H1 (cell line): ENCODE data around the gene PPP2R3B. TPM values are rescaled to one million over a fixed set of nuclear protein-coding genes. Genes with fewer than 3 reads are reported as not detected.

Source experiments
- CTCF ChIA-PET: fragments of 300-600 bp; sonication (Branson Sonifier 250); formaldehyde crosslinking; loops from one replicate; lab custom pipeline; 2021; ENCODE audit not compliant: partially characterized antibody; lab: Charles Lee
- POLR2A ChIA-PET: fragments of 300-600 bp; sonication (Branson Sonifier 250); formaldehyde crosslinking; loops from one replicate; lab custom pipeline; 2021; ENCODE audit warnings: inconsistent platforms; ENCODE audit not compliant: partially characterized antibody; lab: Charles Lee
- DNase-seq, 2 experiments: peaks; one replicate each; pipeline versions ENCODE4 v3.0.0 to v3.0.0-alpha.2; 2010 to 2022; ENCODE audit warnings: low spot score in 2 of 2, low read depth in 1 of 2, mixed read lengths in 1 of 2
- FAIRE-seq: peaks from 2 replicates; lab custom pipeline; 2011; peaks lifted over from hg19 to GRCh38; lab: Jason Lieb, UNC
- H2AFZ ChIP-seq: 2 replicates; pipeline ENCODE4 v1.8.1; 2012; ENCODE audit warnings: low read length, inconsistent platforms
- H2AK5ac ChIP-seq: 2 replicates; pipeline ENCODE4 v1.6.1; 2013; ENCODE audit warnings: low read depth, low read length
- H2BK120ac ChIP-seq: replicated peaks from 2 replicates; pipeline ENCODE3; 2013; ENCODE audit warnings: low read depth, low read length, inconsistent platforms
- H2BK12ac ChIP-seq: 2 replicates; pipeline ENCODE4 v1.6.1; 2013; ENCODE audit warnings: low read depth, low read length
- H2BK15ac ChIP-seq: 2 replicates; pipeline ENCODE4 v1.6.1; 2013; ENCODE audit warnings: low read length
- H2BK20ac ChIP-seq: 2 replicates; pipeline ENCODE4 v1.6.1; 2013; ENCODE audit warnings: low read length
- H2BK5ac ChIP-seq: 2 replicates; pipeline ENCODE4 v1.6.1; 2013; ENCODE audit warnings: low read depth, low read length
- H3K14ac ChIP-seq: 2 replicates; pipeline ENCODE4 v1.6.1; 2013; ENCODE audit warnings: inconsistent platforms; ENCODE audit not compliant: insufficient read length
- H3K18ac ChIP-seq: 2 replicates; pipeline ENCODE4 v1.6.1; 2013; ENCODE audit warnings: low read length; ENCODE audit errors: extremely low read depth
- H3K23ac ChIP-seq: 2 replicates; pipeline ENCODE4 v1.6.1; 2013; ENCODE audit warnings: inconsistent platforms; ENCODE audit not compliant: insufficient read length
- H3K23me2 ChIP-seq: 2 replicates; pipeline ENCODE4 v1.6.1; 2013; ENCODE audit warnings: low read depth, low read length
- H3K27ac ChIP-seq: 2 replicates; pipeline ENCODE4 v1.6.1; 2011; ENCODE audit warnings: low read depth, low read length, inconsistent platforms
- H3K27me3 ChIP-seq, 4 experiments: replicated peaks in 1 of 4; 1 replicate in 1 of 4; 2 replicates in 3 of 4; pipeline versions ENCODE4 v1.6.1 to v1.8.1; 2011 to 2013; ENCODE audit warnings: low read length in 3 of 4, mild to moderate bottlenecking in 3 of 4, inconsistent platforms in 2 of 4, mixed read lengths in 2 of 4, moderate library complexity in 1 of 4; ENCODE audit not compliant: control insufficient read depth in 3 of 4, insufficient read depth in 3 of 4; ENCODE audit errors: extremely low read depth in 1 of 4
- H3K36me3 ChIP-seq, 4 experiments: 2 replicates each; pipeline versions ENCODE4 v1.6.1 to v1.8.1; 2011 to 2013; ENCODE audit warnings: mild to moderate bottlenecking in 4 of 4, low read length in 3 of 4, moderate library complexity in 2 of 4, control low read depth in 1 of 4, inconsistent platforms in 1 of 4; ENCODE audit not compliant: insufficient read depth in 4 of 4, control insufficient read depth in 2 of 4
- H3K4ac ChIP-seq: replicated peaks from 2 replicates; pipeline ENCODE3; 2013; ENCODE audit warnings: low read length, low read depth, mixed read lengths, inconsistent platforms; ENCODE audit not compliant: insufficient read length
- H3K4me1 ChIP-seq, 4 experiments: replicated peaks in 1 of 4; 1 replicate in 1 of 4; 2 replicates in 3 of 4; pipeline versions ENCODE4 v1.6.1 to v1.8.1; 2011 to 2013; ENCODE audit warnings: low read length in 3 of 4, inconsistent platforms in 2 of 4, mixed read lengths in 1 of 4; ENCODE audit not compliant: insufficient read depth in 4 of 4, control insufficient read depth in 3 of 4
- H3K4me2 ChIP-seq, 2 experiments: 2 replicates each; pipeline versions ENCODE4 v1.6.1 to v1.8.1; 2011 to 2013; ENCODE audit warnings: low read depth in 2 of 2, low read length in 2 of 2, control low read depth in 1 of 2, inconsistent platforms in 1 of 2, mild to moderate bottlenecking in 1 of 2; ENCODE audit not compliant: insufficient read depth in 1 of 2
- H3K4me3 ChIP-seq, 4 experiments: fragments of 200-600, 300-600 bp in 1 of 4; sonication (generic), shearing (Covaris generic), sonication (Bioruptor Twin) in 1 of 4; 2 replicates each; pipeline versions ENCODE4 v1.5.1 to v1.8.1; 2011 to 2016; ENCODE audit warnings: low read length in 4 of 4, low read depth in 3 of 4, control low read depth in 2 of 4, inconsistent platforms in 2 of 4, mild to moderate bottlenecking in 2 of 4, mixed read lengths in 1 of 4, moderate library complexity in 1 of 4; ENCODE audit not compliant: insufficient read depth in 2 of 4; ENCODE audit errors: extremely low read depth in 1 of 4
- H3K56ac ChIP-seq: replicated peaks from 2 replicates; pipeline ENCODE3; 2013; ENCODE audit warnings: low read depth, mild to moderate bottlenecking, mixed read lengths, low read length, inconsistent platforms; ENCODE audit not compliant: insufficient read length
- H3K79me1 ChIP-seq: 2 replicates; pipeline ENCODE4 v1.6.1; 2013; ENCODE audit warnings: low read depth, low read length, control low read depth
- H3K79me2 ChIP-seq, 2 experiments: 2 replicates each; pipeline versions ENCODE4 v1.6.1 to v1.8.1; 2012 to 2013; ENCODE audit warnings: low read length in 2 of 2, mild to moderate bottlenecking in 2 of 2, inconsistent platforms in 1 of 2; ENCODE audit not compliant: insufficient read depth in 2 of 2, control insufficient read depth in 1 of 2
- H3K9ac ChIP-seq, 4 experiments: replicated peaks in 1 of 4; 1 replicate in 1 of 4; 2 replicates in 3 of 4; pipeline versions ENCODE4 v1.6.1 to v1.8.1; 2011 to 2013; ENCODE audit warnings: low read depth in 3 of 4, low read length in 3 of 4, control low read depth in 2 of 4, mild to moderate bottlenecking in 2 of 4, moderate library complexity in 2 of 4, inconsistent platforms in 1 of 4; ENCODE audit errors: extremely low read depth in 1 of 4
- H3K9me3 ChIP-seq, 2 experiments: 2 replicates each; pipeline versions ENCODE4 v1.6.1 to v1.8.1; 2012 to 2013; ENCODE audit warnings: mild to moderate bottlenecking in 2 of 2, moderate library complexity in 2 of 2, control low read depth in 1 of 2, inconsistent platforms in 1 of 2, low read depth in 1 of 2, low read length in 1 of 2, mixed read lengths in 1 of 2; ENCODE audit not compliant: insufficient read depth in 2 of 2
- H4K20me1 ChIP-seq, 2 experiments: replicated peaks in 1 of 2; 2 replicates each; pipeline versions ENCODE3 to v1.8.1; 2011 to 2013; ENCODE audit warnings: inconsistent platforms in 2 of 2, low read length in 2 of 2, mild to moderate bottlenecking in 1 of 2; ENCODE audit not compliant: insufficient read depth in 2 of 2, control insufficient read depth in 1 of 2
- H4K5ac ChIP-seq: 2 replicates; pipeline ENCODE4 v1.6.1; 2013; ENCODE audit warnings: low read length, low read depth, mixed read lengths, inconsistent platforms; ENCODE audit not compliant: insufficient read length
- H4K8ac ChIP-seq: 2 replicates; pipeline ENCODE4 v1.8.0; 2013; ENCODE audit warnings: mild to moderate bottlenecking, moderate library complexity, low read length, inconsistent platforms; ENCODE audit not compliant: insufficient read depth; ENCODE audit errors: extremely low read depth
- H4K91ac ChIP-seq: replicated peaks from 2 replicates; pipeline ENCODE3; 2013; ENCODE audit warnings: low read length, mixed read lengths, inconsistent platforms; ENCODE audit not compliant: insufficient read length
- CTBP2 ChIP-seq: IDR thresholded peaks from 2 replicates; pipeline ENCODE4 v1.7.0; 2011; ENCODE audit warnings: borderline replicate concordance, mild to moderate bottlenecking, moderate library complexity, mixed read lengths, low read length; ENCODE audit not compliant: insufficient read depth, insufficient read length
- JUN ChIP-seq: IDR thresholded peaks from 2 replicates; pipeline ENCODE4 v1.6.1; 2011; ENCODE audit warnings: low read depth, mild to moderate bottlenecking, improper control_type of control experiment, low read length
- KDM4A ChIP-seq: IDR thresholded peaks from one replicate; pipeline ENCODE4 v1.7.1; 2012; ENCODE audit warnings: low read depth, mild to moderate bottlenecking, moderate library complexity, low read length, inconsistent platforms; ENCODE audit not compliant: severe bottlenecking
- KDM5A ChIP-seq: fragments of 200-600 bp; IDR thresholded peaks from 2 replicates; pipeline ENCODE4 v1.7.1; 2012; ENCODE audit warnings: mild to moderate bottlenecking, low read length, inconsistent platforms, mixed read lengths
- NRF1 ChIP-seq: IDR thresholded peaks from 2 replicates; pipeline ENCODE4 v1.6.1; 2011; ENCODE audit warnings: mild to moderate bottlenecking, low read depth, low read length, improper control_type of control experiment
- SAP30 ChIP-seq: fragments of 300-600 bp; sonication (generic); IDR thresholded peaks from 2 replicates; pipeline ENCODE4 v1.7.1; 2012; ENCODE audit warnings: low read length, moderate library complexity, mild to moderate bottlenecking, inconsistent platforms; ENCODE audit not compliant: insufficient read depth, insufficient replicate concordance
- WGBS, 2 experiments: shearing (Covaris generic) in 1 of 2; methylation state at CpG; one replicate each; pipeline versions ENCODE4 v1.1.6 to v1.1.7; 2013 to 2015; ENCODE audit warnings: low lambda C conversion rate in 2 of 2, mixed read lengths in 2 of 2, inconsistent platforms in 1 of 2, low coverage in 1 of 2, missing lambda C conversion rate in 1 of 2; ENCODE audit not compliant: insufficient replicate concordance in 2 of 2, insufficient coverage in 1 of 2, insufficient read length in 1 of 2; ENCODE audit errors: extremely low coverage in 1 of 2, missing lambda C conversion rate in 1 of 2; 5-methylcytosine and 5-hydroxymethylcytosine counted together
- polyA plus RNA-seq, 7 experiments: library from polyadenylated mRNA; depleted of rRNA in 3 of 7; stranded (reverse) in 5 of 7; unstranded in 2 of 7; fragments of >200 nt in 5 of 7; fragments of 200-250 nt in 2 of 7; gene quantifications; 1 replicate in 5 of 7; 2 replicates in 1 of 7; 4 replicates in 1 of 7; pipeline versions ENCODE4 v1.2.1 to v1.2.3, GENCODE V29; 2011 to 2013; ENCODE audit warnings: missing spikeins in 2 of 7, mixed read lengths in 2 of 7
- total RNA-seq: library from RNA; stranded (reverse); fragmentation: NEBNext Ultra II Directional; extraction: Animal tissue kit (Norgen Biotek cat#: 25700); gene quantifications from 2 replicates; pipeline ENCODE4 v1.2.1, GENCODE V29; 2021

PPP2R3B gene
- total and polyA plus RNA-seq, 2 of the 8 experiments (the other 6 are each of a cell fraction or from before 2014, with no cell fraction given), result 47.6 to 86.7 TPM

- Histone ChIP-seq H3K4me2 (no peak overlapping the region), H3K23me2 (no peaks in the 10 kb centered on the region), H3K27me3 (no peaks in the 10 kb centered on the region), H2BK5ac (no peak overlapping the region), H3K9ac (no peak overlapping the region), H4K8ac (no peak overlapping the region), H2BK15ac (no peak overlapping the region), H3K9me3 (peaks cover 0 to 4% of the 10 kb centered on the region in 2 experiments; a peak in 1 of 4 replicates), H3K4me3 (no peak overlapping the region), H4K5ac (no peak overlapping the region), H3K27ac (no peak overlapping the region), H3K4ac (no peak overlapping the region), H3K79me1 (peaks cover 22% of the 10 kb centered on the region), H4K91ac (no peak overlapping the region), H3K23ac (no peak overlapping the region), H2AFZ (no peak overlapping the region), H3K36me3 (peaks cover 4 to 20% (median 11%) of the 10 kb centered on the region in 4 experiments; a peak in 5 of 8 replicates), H2BK20ac (no peak overlapping the region), H4K20me1 (peaks cover 9 to 14% of the 10 kb centered on the region in 2 experiments), H2AK5ac (no peak overlapping the region), H3K18ac (no peak overlapping the region), H3K79me2 (peaks cover 0 to 47% of the 10 kb centered on the region in 2 experiments; a peak in 3 of 4 replicates), H2BK120ac (no peak overlapping the region), H3K56ac (no peak overlapping the region), H2BK12ac (no peak overlapping the region), H3K14ac (no peak overlapping the region), H3K4me1 (no peaks in the 10 kb centered on the region)
- CTCF ChIA-PET, result no interaction called here
- FAIRE-seq, result no peak
- 93% methylated on average over 34 of the region's 37 CpGs; no CpG with 5 or more reads in 1 of the 2 experiments for WGBS, 2 experiments
- DNase-seq, result no peak
- POLR2A ChIA-PET, result no interaction called here
- TF ChIP-seq NRF1 (no peak), KDM4A (no peak), JUN (no peak), KDM5A (no peak), CTBP2 (no peak), SAP30 (no peak)
Measured at GRCh38 chrX:363621-364375, 22.9 kb downstream of the PPP2R3B start.
